Measurements from ENCODE around the gene P2RX3. TPM values are rescaled to one million over a fixed set of nuclear protein-coding genes. Genes with fewer than 3 reads are reported as not detected.

P2RX3 gene
- total and polyA plus RNA-seq, 2 of the 8 experiments (the other 6 are each of a cell fraction or from before 2014, with no cell fraction given), result 0.45 to 0.47 TPM

DNA sequence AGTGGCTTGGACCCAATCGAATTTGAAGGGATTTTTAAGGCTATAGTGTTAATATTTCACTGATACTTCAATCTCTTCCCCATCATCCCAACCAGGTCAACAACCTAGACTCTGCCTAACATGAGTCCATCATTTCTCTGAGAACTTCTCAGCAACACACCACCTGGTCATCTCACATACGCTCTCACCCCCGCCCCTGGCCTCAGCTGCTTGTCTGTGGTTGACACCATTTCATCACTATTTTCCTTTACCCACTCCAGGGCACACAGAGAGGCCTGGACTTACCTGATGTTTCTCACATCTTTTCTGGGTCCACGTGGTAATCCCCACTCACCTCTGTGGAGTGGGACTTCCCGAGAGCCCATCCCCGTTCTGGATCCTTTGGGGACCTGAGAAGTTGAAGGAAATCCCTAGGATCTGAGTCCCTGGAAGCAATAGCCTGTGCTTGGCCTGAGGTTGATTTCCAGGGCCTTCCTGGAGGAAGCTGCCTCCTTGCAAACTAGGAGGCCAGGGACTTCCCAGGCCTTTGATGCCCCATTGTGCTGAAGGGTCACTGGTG lies 3.2 kb downstream of the P2RX3 start:
- H3K23ac ChIP-seq (ENCODE audit: insufficient read length), result no peak overlapping the region
- no peaks in the 10 kb centered on the region for H4K20me1 ChIP-seq (replicated peaks in 1 of 2; ENCODE audit: control insufficient read depth in 1 of 2, insufficient read depth in 2 of 2, low read length in 2 of 2)
- H3K79me1 ChIP-seq (ENCODE audit: low read depth, low read length), result no peaks in the 10 kb centered on the region
- H3K79me2 ChIP-seq (ENCODE audit: control insufficient read depth in 1 of 2, insufficient read depth in 2 of 2, low read length in 2 of 2), result no peaks in the 10 kb centered on the region
- H3K14ac ChIP-seq (ENCODE audit: insufficient read length), result no peak overlapping the region
- H3K36me3 ChIP-seq (ENCODE audit: control insufficient read depth in 2 of 4, insufficient read depth in 4 of 4, low read length in 3 of 4), result no peaks in the 10 kb centered on the region
- H2BK5ac ChIP-seq (ENCODE audit: low read depth, low read length), result no peak overlapping the region
- no peak overlapping the region for H3K4ac ChIP-seq (replicated peaks; ENCODE audit: insufficient read length, low read depth, low read length)
- no peak overlapping the region for H3K27ac ChIP-seq (ENCODE audit: low read depth, low read length)
- no peak overlapping the region for H3K9ac ChIP-seq (replicated peaks in 1 of 4; ENCODE audit: extremely low read depth in 1 of 4, low read depth in 3 of 4, low read length in 3 of 4)
- TF ChIP-seq BRCA1 (IDR thresholded peaks at IDR 0.05; ENCODE audit: low read depth, low read length) (no peak), SIX5 (IDR thresholded peaks at IDR 0.05; ENCODE audit: low read depth, low read length) (no peak)
- H3K27me3 ChIP-seq (replicated peaks in 1 of 4; ENCODE audit: control insufficient read depth in 3 of 4, extremely low read depth in 1 of 4, insufficient read depth in 3 of 4, low read length in 3 of 4), result peaks cover 0 to 9% (median 4%) of the 10 kb centered on the region in 4 experiments; a peak in 4 of 7 replicates
- H2BK15ac ChIP-seq (ENCODE audit: low read length), result no peak overlapping the region
- no peak overlapping the region for H2AFZ ChIP-seq (ENCODE audit: low read length)
- no peaks in the 10 kb centered on the region for H3K23me2 ChIP-seq (ENCODE audit: low read depth, low read length)
- H4K5ac ChIP-seq (ENCODE audit: insufficient read length, low read depth, low read length), result no peak overlapping the region
- H2AK5ac ChIP-seq (ENCODE audit: low read depth, low read length), result no peak overlapping the region
- H3K4me2 ChIP-seq (ENCODE audit: insufficient read depth in 1 of 2, low read depth in 2 of 2, low read length in 2 of 2), result no peak overlapping the region; a peak in 1 of 4 replicates
- DNase-seq (ENCODE audit: low read depth in 1 of 2, low spot score in 2 of 2) (no peak), FAIRE-seq (no peak)
- 92% methylated on average over 6 of the region's 6 CpGs; no CpG with 5 or more reads in 1 of the 2 experiments for WGBS, 2 experiments (ENCODE audit: extremely low coverage in 1 of 2, insufficient coverage in 1 of 2, insufficient read length in 1 of 2, insufficient replicate concordance in 2 of 2, low coverage in 1 of 2, low lambda C conversion rate in 2 of 2, missing lambda C conversion rate in 1 of 2)
- H2BK20ac ChIP-seq (ENCODE audit: low read length), result no peak overlapping the region; the same call in 1 of the 2 replicates
- no peak overlapping the region for H3K56ac ChIP-seq (replicated peaks; ENCODE audit: insufficient read length, low read depth, low read length)
- H4K91ac ChIP-seq (replicated peaks; ENCODE audit: insufficient read length, low read length), result no peak overlapping the region
- no peak overlapping the region for H2BK12ac ChIP-seq (ENCODE audit: low read depth, low read length)
- H3K18ac ChIP-seq (ENCODE audit: extremely low read depth, low read length), result no peak overlapping the region
- H2BK120ac ChIP-seq (replicated peaks; ENCODE audit: low read depth, low read length), result no peak overlapping the region
- CTCF ChIA-PET (ENCODE audit: partially characterized antibody), result interaction anchor here (0.6 to 6.3 kb wide), 5 partner anchors 64 to 231 kb away, joined by 3 to 49 read pairs (median 4); partner anchors contain the start of gene RTN4RL2
- no peak overlapping the region for H3K4me3 ChIP-seq (ENCODE audit: extremely low read depth in 1 of 4, insufficient read depth in 2 of 4, low read depth in 3 of 4, low read length in 4 of 4)
- H3K4me1 ChIP-seq (replicated peaks in 1 of 4; ENCODE audit: control insufficient read depth in 3 of 4, insufficient read depth in 4 of 4, low read length in 3 of 4), result peaks cover 5 to 14% (median 7%) of the 10 kb centered on the region in 4 experiments; a peak in 6 of 7 replicates
- H4K8ac ChIP-seq (ENCODE audit: extremely low read depth, insufficient read depth, low read length), result no peak overlapping the region
- POLR2A ChIA-PET (ENCODE audit: partially characterized antibody), result interaction anchor here (0.7 to 45.7 kb wide), 3 partner anchors 34 to 312 kb away, joined by 4 to 1279 read pairs (median 5); partner anchors contain the start of gene TNKS1BP1
- no peaks in the 10 kb centered on the region for H3K9me3 ChIP-seq (ENCODE audit: insufficient read depth in 2 of 2, low read depth in 1 of 2, low read length in 1 of 2)

Data from H1 (cell line).